Measurements from ENCODE around the gene BRSK2.
"Not testable (repeated sequence)": the region's sequence is repeated elsewhere in the genome, so short reads cannot be mapped to it uniquely, and the experiment has no call there.

DNA sequence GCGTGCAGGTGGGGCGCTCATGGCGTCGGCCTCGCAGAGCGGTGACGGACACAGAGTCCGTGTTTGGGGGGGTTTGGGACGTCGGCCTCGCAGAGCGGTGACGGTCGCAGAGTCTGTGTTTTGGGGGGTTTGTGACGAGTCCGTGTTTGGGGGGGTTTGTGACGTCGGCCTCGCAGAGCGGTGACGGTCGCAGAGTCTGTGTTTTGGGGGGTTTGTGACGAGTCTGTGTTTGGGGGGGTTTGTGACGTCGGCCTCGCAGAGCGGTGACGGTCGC lies 20.1 kb downstream of the BRSK2 start:
- TF ChIP-seq ARNT (IDR thresholded peaks at IDR 0.05); TARDBP (IDR thresholded peaks at IDR 0.05); SP1 (IDR thresholded peaks at IDR 0.05); FOXK2 (IDR thresholded peaks at IDR 0.05); FOXM1 (IDR thresholded peaks at IDR 0.05; ENCODE audit: borderline replicate concordance); ZNF384 (IDR thresholded peaks at IDR 0.05); SUZ12 (IDR thresholded peaks at IDR 0.05); NFRKB (IDR thresholded peaks at IDR 0.05); FOXA1 (IDR thresholded peaks at IDR 0.05); BHLHE40 (IDR thresholded peaks at IDR 0.05; ENCODE audit: borderline replicate concordance); HDGF (IDR thresholded peaks at IDR 0.05; ENCODE audit: borderline replicate concordance): not testable (repeated sequence)
